ENCODE data around the gene ENOX1. TPM values are rescaled to one million over a fixed set of nuclear protein-coding genes. Genes with fewer than 3 reads are reported as not detected.
A peak's percentile ranks its signal among the peaks of the same experiment; 100 is the strongest.

Gene ENOX1
- total RNA-seq, 1 donor from 2014 or later: 2.0 TPM

DNA sequence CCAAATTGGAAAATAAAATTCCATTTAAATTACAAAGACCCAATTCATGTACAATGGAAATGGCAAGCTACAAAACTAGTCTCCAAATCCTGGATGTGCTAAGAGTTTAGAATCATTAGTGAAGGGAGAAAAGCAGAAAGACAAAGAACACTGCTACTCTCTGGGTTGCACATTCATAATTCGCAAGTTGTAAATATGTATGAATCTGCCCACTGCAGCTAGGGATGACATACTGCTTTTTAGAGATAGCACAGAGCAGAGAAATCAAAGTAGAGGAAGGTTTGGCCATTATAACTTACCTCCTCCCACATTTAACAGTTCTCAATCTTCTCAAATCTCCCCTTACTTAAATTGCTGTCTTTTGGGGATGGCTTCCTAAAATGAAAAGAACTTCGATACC is 231.1 kb downstream of the ENOX1 start:
- TF ChIP-seq, protein P1, sequence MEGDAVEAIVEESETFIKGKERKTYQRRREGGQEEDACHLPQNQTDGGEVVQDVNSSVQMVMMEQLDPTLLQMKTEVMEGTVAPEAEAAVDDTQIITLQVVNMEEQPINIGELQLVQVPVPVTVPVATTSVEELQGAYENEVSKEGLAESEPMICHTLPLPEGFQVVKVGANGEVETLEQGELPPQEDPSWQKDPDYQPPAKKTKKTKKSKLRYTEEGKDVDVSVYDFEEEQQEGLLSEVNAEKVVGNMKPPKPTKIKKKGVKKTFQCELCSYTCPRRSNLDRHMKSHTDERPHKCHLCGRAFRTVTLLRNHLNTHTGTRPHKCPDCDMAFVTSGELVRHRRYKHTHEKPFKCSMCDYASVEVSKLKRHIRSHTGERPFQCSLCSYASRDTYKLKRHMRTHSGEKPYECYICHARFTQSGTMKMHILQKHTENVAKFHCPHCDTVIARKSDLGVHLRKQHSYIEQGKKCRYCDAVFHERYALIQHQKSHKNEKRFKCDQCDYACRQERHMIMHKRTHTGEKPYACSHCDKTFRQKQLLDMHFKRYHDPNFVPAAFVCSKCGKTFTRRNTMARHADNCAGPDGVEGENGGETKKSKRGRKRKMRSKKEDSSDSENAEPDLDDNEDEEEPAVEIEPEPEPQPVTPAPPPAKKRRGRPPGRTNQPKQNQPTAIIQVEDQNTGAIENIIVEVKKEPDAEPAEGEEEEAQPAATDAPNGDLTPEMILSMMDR (IDR thresholded peaks at IDR 0.05): no peak
- Mint-ChIP-seq H3K27me3 (ENCODE audit: low read depth) (no peaks in the 10 kb centered on the region), H3K9me3 (ENCODE audit: low read depth) (no peaks in the 10 kb centered on the region), H3K27ac (ENCODE audit: unreplicated experiment) (no peak overlapping the region), H3K4me3 (ENCODE audit: unreplicated experiment) (no peak overlapping the region), H3K36me3 (ENCODE audit: low read depth) (no peaks in the 10 kb centered on the region), H3K4me1 (ENCODE audit: low read depth) (peaks cover 9% of the 10 kb centered on the region)
- DNase-seq (ENCODE audit: low spot score): no peak

DNA sequence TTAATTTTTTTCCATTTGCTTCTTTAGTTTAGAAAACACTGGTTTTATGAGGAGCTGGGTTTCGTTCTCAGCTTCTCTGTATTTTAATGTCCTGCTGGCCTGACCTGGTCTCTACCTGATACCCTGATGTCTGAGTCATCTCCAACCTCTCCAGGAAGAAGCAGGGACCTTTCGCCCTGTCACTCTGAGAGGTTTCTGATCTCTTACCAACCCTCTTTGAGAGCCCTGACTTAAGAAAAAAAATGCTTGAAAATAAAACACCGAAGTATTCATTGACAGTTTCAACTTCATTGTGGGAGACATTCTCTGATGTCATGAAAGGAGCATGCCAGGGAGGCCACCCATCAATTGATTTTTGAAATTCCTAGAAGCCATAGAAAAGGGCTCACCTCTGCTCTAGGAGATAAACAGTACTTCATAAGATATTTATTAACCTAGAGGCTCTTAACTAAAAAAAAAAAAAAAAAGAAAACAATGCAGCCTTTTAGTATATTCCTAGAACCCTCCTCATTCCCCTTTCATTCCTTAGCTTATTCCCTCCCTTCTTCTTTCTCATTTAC is 234.8 kb downstream of the ENOX1 start:
- Mint-ChIP-seq H3K36me3 (ENCODE audit: low read depth) (no peaks in the 10 kb centered on the region), H3K27me3 (ENCODE audit: low read depth) (no peaks in the 10 kb centered on the region), H3K4me3 (ENCODE audit: unreplicated experiment) (no peak overlapping the region), H3K4me1 (ENCODE audit: low read depth) (no peaks in the 10 kb centered on the region), H3K9me3 (ENCODE audit: low read depth) (no peaks in the 10 kb centered on the region), H3K27ac (ENCODE audit: unreplicated experiment) (no peak overlapping the region)
- TF ChIP-seq, protein P1 (IDR thresholded peaks at IDR 0.05): no peak
- no peak for DNase-seq (ENCODE audit: low spot score)

DNA sequence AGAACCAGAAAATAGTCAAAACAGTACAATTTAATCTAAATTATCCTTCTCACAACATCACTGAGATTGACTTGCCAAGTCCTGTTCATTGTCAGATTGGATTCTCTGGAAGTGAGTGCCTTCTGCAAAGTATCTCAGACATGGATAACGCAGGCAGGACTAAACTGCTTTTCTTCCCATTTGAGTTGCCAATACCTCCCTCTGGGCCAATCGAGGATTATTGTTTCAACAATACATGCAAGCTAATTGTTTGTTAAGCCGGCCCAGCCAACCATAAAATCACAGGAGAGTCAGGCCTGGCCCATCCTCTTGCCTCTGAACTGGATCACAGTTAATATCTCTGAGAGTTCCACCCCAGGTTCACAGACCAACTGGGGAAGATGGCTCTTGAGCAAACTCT is 240.0 kb downstream of the ENOX1 start:
- no peaks in the 10 kb centered on the region for H3K27me3 Mint-ChIP-seq (ENCODE audit: low read depth)
- no peak for DNase-seq (ENCODE audit: low spot score)
- no peak overlapping the region for H3K27ac Mint-ChIP-seq (ENCODE audit: unreplicated experiment)
- no peaks in the 10 kb centered on the region for H3K4me1 Mint-ChIP-seq (ENCODE audit: low read depth)
- H3K9me3 Mint-ChIP-seq (ENCODE audit: low read depth): no peaks in the 10 kb centered on the region
- TF ChIP-seq, protein P1 (IDR thresholded peaks at IDR 0.05): no peak
- no peaks in the 10 kb centered on the region for H3K36me3 Mint-ChIP-seq (ENCODE audit: low read depth)
- no peak overlapping the region for H3K4me3 Mint-ChIP-seq (ENCODE audit: unreplicated experiment)

DNA sequence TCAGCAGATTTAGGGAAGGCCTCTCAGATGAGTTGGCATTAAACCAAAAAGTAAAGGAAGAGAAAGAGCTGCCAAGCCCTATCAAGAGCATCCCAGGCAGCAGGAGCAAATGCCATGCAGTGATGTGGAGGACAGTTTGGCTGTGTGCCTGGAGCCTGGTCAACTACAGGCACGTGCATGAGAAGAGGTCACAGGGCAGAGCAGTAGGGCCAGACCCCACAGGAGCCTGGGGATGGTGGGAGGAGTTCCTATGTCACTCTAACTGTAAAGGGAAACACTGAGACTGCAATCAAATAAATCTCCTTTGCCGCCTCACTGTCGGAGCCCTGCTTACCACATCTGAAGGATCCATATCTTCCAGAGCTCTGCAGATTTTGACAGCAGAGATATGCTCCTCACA is 240.5 kb downstream of the ENOX1 start:
- H3K27me3 Mint-ChIP-seq (ENCODE audit: low read depth): no peaks in the 10 kb centered on the region
- TF ChIP-seq, protein P1 (IDR thresholded peaks at IDR 0.05): no peak

DNA sequence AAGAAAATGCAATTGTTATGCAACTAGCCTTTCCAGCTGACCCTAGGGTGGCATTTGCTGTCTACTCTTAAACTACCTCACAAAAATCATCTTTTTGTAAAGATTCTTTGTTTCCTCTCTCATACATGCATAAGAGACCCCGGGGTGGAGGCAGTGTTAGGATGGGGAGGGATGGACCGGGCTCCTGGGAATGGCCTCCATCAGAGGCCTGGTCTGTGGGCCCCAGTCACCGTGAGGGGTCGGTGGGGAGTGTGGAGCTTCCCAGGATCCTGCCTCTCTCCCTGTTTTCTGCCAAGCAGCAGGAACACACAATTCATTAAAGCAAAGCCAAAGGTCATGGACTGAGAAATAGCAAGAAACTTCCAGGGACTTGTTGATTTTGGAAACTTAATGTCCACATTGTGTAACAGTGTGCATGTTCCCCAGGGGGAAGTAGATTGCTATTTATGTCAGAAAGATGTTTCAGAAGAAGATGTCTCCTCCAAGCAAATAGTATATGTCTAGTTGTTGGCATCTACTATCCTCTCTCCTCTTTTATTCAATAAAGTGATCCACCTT is 241.4 kb downstream of the ENOX1 start:
- no peaks in the 10 kb centered on the region for H3K36me3 Mint-ChIP-seq (ENCODE audit: low read depth)
- no peaks in the 10 kb centered on the region for H3K4me1 Mint-ChIP-seq (ENCODE audit: low read depth)
- H3K27ac Mint-ChIP-seq (ENCODE audit: unreplicated experiment): no peak overlapping the region
- peaks cover 2% of the 10 kb centered on the region for H3K9me3 Mint-ChIP-seq (ENCODE audit: low read depth)
- TF ChIP-seq, protein P1 (IDR thresholded peaks at IDR 0.05): peak; percentile 15
- H3K27me3 Mint-ChIP-seq (ENCODE audit: low read depth): no peaks in the 10 kb centered on the region
- no peak overlapping the region for H3K4me3 Mint-ChIP-seq (ENCODE audit: unreplicated experiment)
- no peak for DNase-seq (ENCODE audit: low spot score)

More for the DNA sequence above, 240.5 kb downstream of the ENOX1 start:
- Mint-ChIP-seq H3K4me1 (ENCODE audit: low read depth) (no peaks in the 10 kb centered on the region), H3K27ac (ENCODE audit: unreplicated experiment) (no peak overlapping the region), H3K4me3 (ENCODE audit: unreplicated experiment) (no peak overlapping the region), H3K9me3 (ENCODE audit: low read depth) (no peaks in the 10 kb centered on the region), H3K36me3 (ENCODE audit: low read depth) (no peaks in the 10 kb centered on the region)
- no peak for DNase-seq (ENCODE audit: low spot score)
